Fibroblast of pulmonary artery (primary cell): ENCODE data around the gene IFFO2.
"Not testable (repeated sequence)": the region's sequence is repeated elsewhere in the genome, so short reads cannot be mapped to it uniquely, and the experiment has no call there.

Experiments
- DNase-seq: peaks from one replicate; pipeline ENCODE4 v3.0.0-alpha.2; 2010; ENCODE audit warnings: low read depth
- H3K4me3 ChIP-seq: replicated peaks from 2 replicates; pipeline ENCODE4 v1.5.1; 2011; ENCODE audit warnings: low read depth, mild to moderate bottlenecking, control low read depth, low read length, moderate library complexity
- CTCF ChIP-seq: IDR thresholded peaks from 2 replicates; pipeline ENCODE4 v1.5.1; 2011; ENCODE audit warnings: mild to moderate bottlenecking, control low read depth, low read length, inconsistent platforms; ENCODE audit errors: missing control alignments

Gene IFFO2

DNA sequence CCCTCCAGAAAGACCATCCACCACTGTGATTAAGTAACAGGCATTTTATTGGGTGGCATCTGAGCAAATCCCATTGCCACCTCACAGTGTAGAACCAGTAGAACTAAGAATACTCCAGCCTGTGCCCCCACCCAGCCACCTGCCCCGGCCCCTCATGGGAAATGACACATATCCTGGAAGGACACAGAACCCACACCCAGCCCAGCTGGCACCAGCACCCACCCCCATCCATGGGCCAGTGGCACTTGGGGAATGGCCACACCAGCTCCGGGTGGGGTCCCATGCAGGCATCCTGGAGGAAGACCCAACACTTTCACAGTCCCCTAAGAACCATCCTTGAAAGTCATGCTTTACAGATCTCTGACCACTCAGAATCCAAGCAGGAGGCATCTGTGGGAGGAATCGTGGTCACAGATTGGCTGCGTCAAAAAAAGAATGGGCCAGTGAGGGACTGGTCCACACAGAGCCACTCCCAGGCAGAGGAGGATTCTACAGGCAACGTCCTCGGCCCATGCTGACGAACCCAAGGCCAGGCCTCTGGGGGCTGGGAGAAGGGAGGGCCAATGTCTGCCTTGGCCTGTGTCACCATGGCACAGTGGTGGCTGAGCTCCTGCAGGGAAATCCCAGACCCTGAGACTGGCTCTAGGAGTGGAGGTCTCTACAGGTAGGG, 84.9 kb downstream of the IFFO2 start:
- no peak for DNase-seq
- TF ChIP-seq CTCF = no peak
- H3K4me3 ChIP-seq = no peak overlapping the region

GRCh38 chr1:18870957-18871356, 85.5 kb downstream of the IFFO2 start:
- no peak for DNase-seq
- no peak for TF ChIP-seq CTCF

GRCh38 chr1:18870595-18870865, 85.9 kb downstream of the IFFO2 start:
- not testable (repeated sequence) for DNase-seq, H3K4me3 ChIP-seq

More at GRCh38 chr1:18870957-18871356, 85.5 kb downstream of the IFFO2 start:
- H3K4me3 ChIP-seq = no peak overlapping the region

- H3K4me3 ChIP-seq = no peak overlapping the region
- no peak for DNase-seq
- TF ChIP-seq CTCF = no peak
Measured at GRCh38 chr1:18869847-18870594, 86.5 kb downstream of the IFFO2 start.

GRCh38 chr1:18868801-18869424, 87.6 kb downstream of the IFFO2 start:
- no peak for DNase-seq
- no peak overlapping the region for H3K4me3 ChIP-seq
- no peak for TF ChIP-seq CTCF

GRCh38 chr1:18868354-18868753, 88.1 kb downstream of the IFFO2 start:
- H3K4me3 ChIP-seq = no peak overlapping the region
- DNase-seq = no peak
- no peak for TF ChIP-seq CTCF

GRCh38 chr1:18866846-18867245, 89.6 kb downstream of the IFFO2 start:
- no peak for DNase-seq
- TF ChIP-seq CTCF = no peak
- no peak overlapping the region for H3K4me3 ChIP-seq
